SKM-1 (cell line): Measurements from ENCODE around the gene TRABD2B.
"Not testable (repeated sequence)": the region's sequence is repeated elsewhere in the genome, so short reads cannot be mapped to it uniquely, and the experiment has no call there.

Experiments used
- DNase-seq: peaks from one replicate; lab custom pipeline; 2025; ENCODE audit not compliant: unreplicated experiment; lab: John Stamatoyannopoulos, UW

TRABD2B gene

GRCh38 chr1:47970882-47971281, 26.3 kb downstream of the TRABD2B start:
- DNase-seq, result no peak

DNA sequence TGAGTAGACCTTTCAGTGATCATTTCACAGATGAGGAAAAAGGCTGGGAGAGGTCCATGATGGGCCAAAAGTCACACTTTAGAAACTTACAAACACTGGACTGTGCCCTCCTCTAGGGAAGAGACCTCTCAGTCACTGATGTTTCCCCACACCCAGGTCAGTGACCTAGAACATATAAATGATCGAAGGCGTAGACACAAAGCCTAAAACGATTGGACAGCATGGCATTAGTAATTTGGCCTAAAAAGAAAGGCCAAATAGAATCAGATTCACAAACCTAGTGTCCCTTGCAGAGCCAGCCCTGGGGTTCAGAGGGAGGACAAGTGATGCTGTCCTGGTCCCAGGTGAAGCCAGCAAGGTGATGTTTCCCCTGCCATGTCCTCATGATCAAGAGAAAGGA, 27.7 kb downstream of the TRABD2B start:
- no peak for DNase-seq

DNA sequence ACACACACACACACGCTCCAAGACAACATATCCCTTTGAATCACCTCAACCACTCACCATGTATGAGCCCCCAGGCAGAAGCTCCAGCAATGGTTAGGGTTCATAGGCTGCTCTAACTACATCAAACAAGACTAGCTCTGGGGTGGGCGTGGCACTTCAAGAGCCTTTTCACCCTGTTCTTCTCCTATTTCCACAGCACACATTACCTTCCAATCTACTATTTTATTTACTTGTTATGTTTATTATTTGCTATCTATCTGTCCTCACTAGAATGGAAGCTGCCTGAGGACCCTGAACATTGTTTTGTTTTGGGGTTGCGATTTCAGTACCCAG, 28.7 kb downstream of the TRABD2B start:
- DNase-seq, result no peak

DNA sequence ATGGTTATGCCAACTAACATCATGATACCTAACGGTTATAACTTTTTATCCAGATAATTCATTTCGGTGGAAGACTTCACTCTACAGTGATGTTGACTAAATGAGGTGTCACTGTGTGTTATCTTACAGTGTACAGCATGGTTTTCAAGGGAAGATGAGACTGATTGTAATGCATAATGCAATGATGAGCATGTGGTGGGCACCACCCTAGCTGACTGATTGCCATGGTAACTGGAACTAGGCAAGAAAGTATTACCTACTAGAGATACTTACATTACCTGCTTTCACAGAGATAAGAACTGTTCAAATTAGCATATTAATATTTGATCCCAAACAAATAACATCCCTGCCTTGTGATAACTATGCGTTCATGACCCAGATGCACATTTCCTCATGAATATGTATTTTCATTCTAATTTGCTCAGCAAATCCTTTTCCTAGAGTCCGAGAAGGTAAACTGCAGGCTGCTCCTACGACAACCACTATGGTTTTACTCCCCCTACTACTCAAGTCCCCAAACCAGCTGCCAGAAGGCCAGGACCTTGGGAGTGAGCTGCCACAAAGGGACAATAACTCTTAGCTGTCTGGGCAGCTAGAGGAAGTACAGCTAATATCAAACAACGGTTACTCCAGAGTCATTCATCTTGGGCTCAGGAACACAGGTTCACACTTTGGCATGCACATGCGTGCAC, 29.2 kb downstream of the TRABD2B start:
- no peak for DNase-seq

GRCh38 chr1:47965816-47966215, 31.4 kb downstream of the TRABD2B start:
- DNase-seq, result no peak

DNA sequence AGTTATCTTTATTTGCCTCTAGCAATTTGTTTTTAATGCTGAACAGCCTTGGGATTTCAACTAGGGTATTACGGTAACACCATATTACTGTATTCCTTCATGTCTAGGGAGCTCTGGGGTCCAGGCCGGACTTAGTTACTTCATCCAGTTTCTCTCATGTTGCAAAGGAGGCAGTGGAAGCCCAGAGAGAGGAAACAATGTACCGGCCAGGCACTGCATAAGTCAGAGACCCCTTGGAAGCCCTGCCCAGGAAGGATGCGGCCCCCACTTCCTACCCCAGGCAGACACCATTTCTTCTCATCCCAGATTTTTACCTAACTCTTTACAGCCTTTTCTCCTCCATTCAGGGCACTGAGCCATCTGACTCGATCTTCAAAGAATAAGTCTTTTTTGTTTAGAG, 32.5 kb downstream of the TRABD2B start:
- no peak for DNase-seq

- no peak for DNase-seq
These were observed 33.4 kb downstream of the TRABD2B start for GRCh38 chr1:47963568-47964358.

DNA sequence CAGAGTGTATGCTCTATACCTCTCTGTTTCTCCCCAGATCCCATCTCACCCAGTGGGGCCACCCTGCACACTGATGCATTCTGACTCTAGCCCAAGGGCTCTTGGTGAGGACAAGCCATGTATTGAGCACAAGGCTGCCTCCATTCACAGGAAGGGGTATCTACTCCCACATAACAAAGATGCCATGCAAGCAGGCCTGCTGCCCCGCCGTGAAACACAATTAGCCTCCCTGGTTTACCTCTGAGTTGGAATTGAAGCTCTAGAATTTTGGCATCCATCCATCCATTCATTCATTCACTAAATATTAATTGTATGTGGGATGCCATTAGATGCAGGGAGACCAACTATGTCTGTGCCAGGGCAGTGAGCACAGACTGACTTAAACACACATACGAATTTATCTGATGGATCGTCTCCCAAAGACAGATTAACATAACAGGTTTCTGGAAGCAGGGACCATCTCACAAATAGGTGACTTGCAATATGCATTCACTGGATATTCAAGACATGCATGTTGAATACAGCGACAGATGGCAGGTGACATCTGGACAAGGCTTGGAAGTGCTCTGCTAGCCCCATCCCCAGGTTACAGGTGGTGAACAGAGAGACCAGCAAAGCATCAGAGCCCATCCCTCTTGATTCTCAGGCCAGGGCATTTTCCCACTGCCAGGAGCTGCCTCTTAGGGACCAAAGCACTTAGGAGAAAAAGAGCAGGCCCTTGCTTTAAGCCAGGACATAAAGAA, 34.3 kb downstream of the TRABD2B start:
- DNase-seq, result no peak

DNA sequence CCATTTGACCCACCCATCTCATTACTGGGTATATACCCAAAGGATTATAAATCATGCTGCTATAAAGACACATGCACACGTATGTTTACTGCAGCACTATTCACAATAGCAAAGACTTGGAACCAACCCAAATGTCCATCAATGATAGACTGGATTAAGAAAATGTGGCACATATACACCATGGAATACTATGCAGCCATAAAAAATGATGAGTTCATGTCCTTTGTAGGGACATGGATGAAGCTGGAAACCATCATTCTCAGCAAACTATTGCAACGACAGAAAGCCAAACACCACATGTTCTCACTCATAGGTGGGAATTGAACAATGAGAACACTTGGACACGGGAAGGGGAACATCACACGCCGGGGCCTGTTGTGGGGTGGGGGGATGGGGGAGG, 35.4 kb downstream of the TRABD2B start:
- DNase-seq, result not testable (repeated sequence)

GRCh38 chr1:47956491-47956890, 40.7 kb downstream of the TRABD2B start:
- not testable (repeated sequence) for DNase-seq

GRCh38 chr1:47953661-47954060, 43.5 kb downstream of the TRABD2B start:
- DNase-seq, result no peak

DNA sequence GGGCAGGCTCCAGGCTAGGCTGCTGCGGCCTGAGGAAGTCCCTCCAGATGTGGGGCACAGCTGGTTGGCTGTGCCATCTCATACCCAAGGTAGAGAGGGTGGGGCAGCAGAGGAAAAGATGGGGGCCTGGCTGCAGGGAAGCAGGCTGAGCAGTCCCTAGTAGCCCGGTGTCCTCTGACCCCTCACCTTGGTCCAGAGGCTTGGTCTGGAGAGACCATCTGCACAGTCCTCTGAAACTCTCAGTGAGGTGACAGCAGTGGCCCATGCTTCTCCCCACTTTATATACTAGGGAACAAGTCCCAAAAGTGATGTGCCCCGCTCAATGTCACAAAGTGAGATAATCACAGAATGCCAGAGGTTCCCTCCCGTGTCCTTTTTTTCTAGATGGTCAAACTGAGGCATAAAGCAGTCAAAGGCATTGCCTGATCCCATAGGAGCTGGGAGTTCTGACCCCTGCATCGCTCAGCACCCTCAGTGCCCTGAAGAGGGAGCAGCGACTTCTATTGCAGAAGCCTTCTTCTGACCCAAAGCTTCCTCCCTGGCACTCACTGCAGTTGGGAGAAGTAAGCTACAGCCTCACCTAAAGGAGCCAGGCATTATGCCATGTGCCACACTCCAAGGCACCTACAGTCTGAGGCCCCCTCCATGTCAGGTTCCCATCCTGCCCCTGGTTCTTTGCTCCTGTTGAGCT, 45.5 kb downstream of the TRABD2B start:
- DNase-seq, result no peak

DNA sequence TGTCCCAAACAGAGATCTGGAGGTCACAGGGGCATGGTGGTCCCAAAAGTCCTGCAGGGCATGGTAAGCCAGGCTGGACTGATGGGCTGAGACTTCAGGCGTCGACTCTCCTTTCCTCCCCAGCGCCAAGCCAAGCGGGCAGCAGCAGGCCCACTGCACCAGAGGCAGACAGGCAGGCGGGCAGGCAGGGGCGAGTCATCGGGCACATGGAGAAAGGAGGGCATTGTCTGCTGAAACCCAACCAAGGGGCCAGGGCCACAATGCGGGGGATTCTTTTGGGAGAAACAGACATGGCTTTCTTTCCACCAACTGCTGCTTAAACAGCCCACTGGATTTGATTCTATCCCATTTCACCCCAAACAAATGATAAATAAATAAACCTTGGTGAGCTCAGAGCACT, 46.2 kb downstream of the TRABD2B start:
- DNase-seq, result no peak

DNA sequence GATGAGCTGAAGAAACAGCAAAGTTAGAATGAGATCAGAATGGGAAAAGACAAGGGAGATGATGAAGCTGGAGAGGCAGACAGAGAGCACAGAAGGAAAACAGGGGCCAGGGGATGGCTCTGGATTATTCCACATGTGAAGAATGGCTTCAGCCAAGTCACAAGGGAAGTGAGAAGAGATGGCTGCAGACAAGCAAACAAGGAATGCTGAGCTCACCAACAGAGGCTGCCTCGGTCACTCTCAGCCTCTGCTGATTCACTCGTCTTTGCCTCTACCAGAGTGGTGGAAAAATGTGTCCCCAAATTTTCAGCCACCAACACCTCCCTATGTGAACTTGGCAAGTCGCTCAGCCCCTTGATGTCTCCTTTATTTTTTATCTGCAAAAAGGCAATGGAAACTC, 46.7 kb downstream of the TRABD2B start:
- DNase-seq, result no peak

DNA sequence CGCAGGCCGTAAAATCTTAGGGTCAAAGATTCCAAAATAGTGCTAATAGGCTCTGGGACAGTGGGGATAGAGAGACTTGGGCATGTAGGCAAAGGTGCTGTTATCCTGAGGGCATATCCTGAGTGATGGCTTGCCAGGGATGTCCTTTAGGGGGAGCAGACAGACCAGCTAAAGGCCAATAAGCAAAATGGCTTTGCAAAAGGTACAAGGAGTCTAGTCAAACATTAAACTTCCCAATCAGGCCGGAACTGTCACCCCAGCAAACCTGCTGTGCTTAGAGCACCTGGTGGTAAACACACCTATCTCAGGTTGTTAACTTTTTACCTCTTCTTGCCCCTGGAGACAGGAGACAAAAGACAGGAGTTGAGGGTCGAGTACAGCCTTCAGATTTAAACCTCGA, 49.1 kb downstream of the TRABD2B start:
- DNase-seq, result no peak

DNA sequence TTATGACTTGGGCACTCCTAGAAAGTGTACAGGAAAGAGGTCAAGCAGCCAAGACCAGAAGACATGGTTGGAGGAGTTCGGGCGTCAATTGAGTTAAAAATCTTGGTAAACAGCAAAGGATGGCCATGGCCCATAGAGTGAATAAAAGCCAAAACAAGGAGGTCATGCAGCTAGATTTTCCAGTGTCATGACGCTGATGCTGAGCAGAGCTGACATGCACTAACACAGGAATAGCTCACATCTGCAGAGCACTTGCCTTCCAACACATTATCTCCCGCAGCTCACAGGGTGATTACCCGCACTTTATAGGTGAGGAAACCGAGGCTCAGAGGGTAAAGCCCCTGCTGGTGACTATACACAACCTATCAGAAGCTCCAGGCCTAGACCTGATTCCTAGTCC, 49.7 kb downstream of the TRABD2B start:
- no peak for DNase-seq

- DNase-seq, result no peak
These were observed 52.6 kb downstream of the TRABD2B start for GRCh38 chr1:47944561-47944960.

- DNase-seq, result no peak
These were observed 55.0 kb downstream of the TRABD2B start for GRCh38 chr1:47942240-47942629.

DNA sequence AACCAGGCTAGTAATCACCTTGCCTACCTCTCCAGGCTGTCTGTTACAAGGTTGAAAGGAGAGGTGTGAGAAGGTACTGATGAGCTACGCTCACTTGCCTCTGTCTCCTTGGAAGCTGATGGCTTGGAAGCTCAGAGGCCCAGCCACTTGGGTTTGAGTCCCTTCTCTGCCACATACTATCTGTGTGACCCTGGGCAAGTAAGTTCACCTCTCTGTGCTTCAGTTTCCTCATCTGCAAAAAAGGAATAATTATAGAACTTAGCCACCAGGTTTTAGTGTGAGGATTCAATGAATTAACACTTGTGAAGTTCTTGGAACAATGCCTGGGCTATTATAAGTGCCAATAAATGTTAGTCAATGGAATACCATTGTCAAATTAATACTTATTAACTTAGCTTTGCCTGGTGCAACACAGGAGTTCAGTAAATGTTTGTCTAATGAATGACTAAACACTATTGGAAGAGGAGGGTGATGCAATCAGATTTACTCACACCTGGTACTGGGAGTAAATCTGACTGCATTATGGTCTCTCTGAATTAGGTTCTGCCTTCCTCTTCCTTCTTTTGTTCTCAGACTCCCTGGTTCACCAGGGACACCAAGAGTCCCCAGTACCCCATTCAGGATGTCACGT, 55.5 kb downstream of the TRABD2B start:
- DNase-seq, result no peak

DNA sequence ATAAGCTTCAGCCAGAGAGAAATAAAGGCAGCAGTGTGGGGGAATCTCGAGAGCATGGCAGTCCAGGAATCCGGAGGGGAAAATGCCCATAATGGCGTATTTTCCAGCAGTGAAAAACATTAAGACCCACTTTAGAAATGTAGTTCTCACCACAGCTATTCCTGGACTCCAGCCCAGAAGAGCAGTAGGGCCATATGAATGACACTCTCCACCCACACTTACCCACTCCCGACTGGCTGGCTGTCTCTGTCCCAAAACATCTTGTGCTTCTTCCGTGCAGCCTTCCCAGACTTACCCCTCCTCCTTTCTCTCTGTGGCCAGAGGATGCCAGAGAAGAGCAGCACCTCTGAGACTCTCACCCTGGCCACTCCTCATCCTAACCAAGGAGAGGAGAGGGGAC, 56.4 kb downstream of the TRABD2B start:
- DNase-seq, result no peak

- no peak for DNase-seq
These were observed 56.9 kb downstream of the TRABD2B start for GRCh38 chr1:47940326-47940725.
